ENCODE data around the gene ADARB2.
"Not testable (repeated sequence)": the region's sequence is repeated elsewhere in the genome, so short reads cannot be mapped to it uniquely, and the experiment has no call there.

ADARB2 gene

GRCh38 chr10:1633783-1634182 lies 103.5 kb downstream of the ADARB2 start:
- DNase-seq, result no peak

GRCh38 chr10:1632596-1632995 lies 104.7 kb downstream of the ADARB2 start:
- DNase-seq, result no peak

- DNase-seq, result no peak
Measured at GRCh38 chr10:1632141-1632540, 105.2 kb downstream of the ADARB2 start.

GRCh38 chr10:1631282-1631681 lies 106.0 kb downstream of the ADARB2 start:
- no peak for DNase-seq

GRCh38 chr10:1630304-1630703 lies 107.0 kb downstream of the ADARB2 start:
- no peak for DNase-seq

- DNase-seq, result no peak
Measured at GRCh38 chr10:1629326-1630198, 107.8 kb downstream of the ADARB2 start.

- DNase-seq, result no peak
Measured at GRCh38 chr10:1628757-1629156, 108.6 kb downstream of the ADARB2 start.

GRCh38 chr10:1627945-1628344 lies 109.4 kb downstream of the ADARB2 start:
- no peak for DNase-seq

GRCh38 chr10:1626835-1627234 lies 110.5 kb downstream of the ADARB2 start:
- no peak for DNase-seq

GRCh38 chr10:1626410-1626809 lies 110.9 kb downstream of the ADARB2 start:
- DNase-seq, result no peak

GRCh38 chr10:1625731-1626130 lies 111.6 kb downstream of the ADARB2 start:
- DNase-seq, result no peak

GRCh38 chr10:1625079-1625478 lies 112.2 kb downstream of the ADARB2 start:
- no peak for DNase-seq

GRCh38 chr10:1624240-1624639 lies 113.1 kb downstream of the ADARB2 start:
- DNase-seq, result no peak

- no peak for DNase-seq
Measured at GRCh38 chr10:1620803-1621202, 116.5 kb downstream of the ADARB2 start.

- not testable (repeated sequence) for DNase-seq
Measured at GRCh38 chr10:1617376-1618317, 119.7 kb downstream of the ADARB2 start.

GRCh38 chr10:1616701-1617100 lies 120.6 kb downstream of the ADARB2 start:
- DNase-seq, result not testable (repeated sequence)

- DNase-seq, result no peak
Measured at GRCh38 chr10:1615186-1615954, 122.0 kb downstream of the ADARB2 start.

- no peak for DNase-seq
Measured at GRCh38 chr10:1613511-1613910, 123.8 kb downstream of the ADARB2 start.

GRCh38 chr10:1612908-1613307 lies 124.4 kb downstream of the ADARB2 start:
- no peak for DNase-seq

- no peak for DNase-seq
Measured at GRCh38 chr10:1611936-1612550, 125.3 kb downstream of the ADARB2 start.

GRCh38 chr10:1610986-1611770 lies 126.1 kb downstream of the ADARB2 start:
- no peak for DNase-seq

- DNase-seq, result no peak
Measured at GRCh38 chr10:1609648-1609970, 127.7 kb downstream of the ADARB2 start.

All from AML-193 (cell line).